HL-60 (cell line): ENCODE measurements around the gene SLC15A5.

Source experiments
- GABPA ChIP-seq: IDR thresholded peaks from 2 replicates; pipeline ENCODE4 v1.6.1; 2012; ENCODE audit warnings: low read depth
- POLR2AphosphoS5 ChIP-seq: IDR thresholded peaks from 2 replicates; pipeline ENCODE4 v1.6.1; 2012; ENCODE audit warnings: low read depth
- SPI1 ChIP-seq: IDR thresholded peaks from 2 replicates; pipeline ENCODE4 v1.6.1; 2012; ENCODE audit warnings: low read depth, mild to moderate bottlenecking, borderline replicate concordance
- TF ChIP-seq, protein P1 (sequence below): IDR thresholded peaks from one replicate; pipeline ENCODE4 v1.5.1; 2011; ENCODE audit warnings: low read length, control low read depth, inconsistent platforms; ENCODE audit not compliant: insufficient read depth
- TF ChIP-seq, protein P2 (sequence below): IDR thresholded peaks from 2 replicates; pipeline ENCODE4 v1.6.1; 2012; ENCODE audit warnings: low read depth; ENCODE audit not compliant: insufficient replicate concordance

DNA sequence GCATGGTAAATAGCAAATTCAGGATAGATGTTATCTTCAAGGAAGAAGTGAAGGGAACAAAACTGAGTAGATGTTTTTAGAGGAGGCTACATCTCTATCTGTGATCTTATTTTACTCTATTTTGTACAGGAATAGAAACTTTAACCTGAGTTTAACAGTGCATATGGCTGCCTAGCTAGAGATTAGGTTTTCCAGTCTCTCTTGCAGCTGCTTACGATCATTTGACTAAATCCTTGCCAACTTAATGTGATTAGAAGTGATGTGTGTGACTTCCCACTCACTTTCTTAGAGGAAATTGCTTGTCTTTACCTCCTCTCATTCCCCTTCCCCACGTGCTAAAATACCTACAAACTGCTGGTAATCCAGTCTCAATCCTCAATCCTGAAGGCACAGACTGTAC, 26.5 kb upstream of the SLC15A5 start:
- TF ChIP-seq, protein P1, sequence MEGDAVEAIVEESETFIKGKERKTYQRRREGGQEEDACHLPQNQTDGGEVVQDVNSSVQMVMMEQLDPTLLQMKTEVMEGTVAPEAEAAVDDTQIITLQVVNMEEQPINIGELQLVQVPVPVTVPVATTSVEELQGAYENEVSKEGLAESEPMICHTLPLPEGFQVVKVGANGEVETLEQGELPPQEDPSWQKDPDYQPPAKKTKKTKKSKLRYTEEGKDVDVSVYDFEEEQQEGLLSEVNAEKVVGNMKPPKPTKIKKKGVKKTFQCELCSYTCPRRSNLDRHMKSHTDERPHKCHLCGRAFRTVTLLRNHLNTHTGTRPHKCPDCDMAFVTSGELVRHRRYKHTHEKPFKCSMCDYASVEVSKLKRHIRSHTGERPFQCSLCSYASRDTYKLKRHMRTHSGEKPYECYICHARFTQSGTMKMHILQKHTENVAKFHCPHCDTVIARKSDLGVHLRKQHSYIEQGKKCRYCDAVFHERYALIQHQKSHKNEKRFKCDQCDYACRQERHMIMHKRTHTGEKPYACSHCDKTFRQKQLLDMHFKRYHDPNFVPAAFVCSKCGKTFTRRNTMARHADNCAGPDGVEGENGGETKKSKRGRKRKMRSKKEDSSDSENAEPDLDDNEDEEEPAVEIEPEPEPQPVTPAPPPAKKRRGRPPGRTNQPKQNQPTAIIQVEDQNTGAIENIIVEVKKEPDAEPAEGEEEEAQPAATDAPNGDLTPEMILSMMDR: no peak
- no peak for TF ChIP-seq POLR2AphosphoS5
- no peak for TF ChIP-seq GABPA
- TF ChIP-seq, protein P2, sequence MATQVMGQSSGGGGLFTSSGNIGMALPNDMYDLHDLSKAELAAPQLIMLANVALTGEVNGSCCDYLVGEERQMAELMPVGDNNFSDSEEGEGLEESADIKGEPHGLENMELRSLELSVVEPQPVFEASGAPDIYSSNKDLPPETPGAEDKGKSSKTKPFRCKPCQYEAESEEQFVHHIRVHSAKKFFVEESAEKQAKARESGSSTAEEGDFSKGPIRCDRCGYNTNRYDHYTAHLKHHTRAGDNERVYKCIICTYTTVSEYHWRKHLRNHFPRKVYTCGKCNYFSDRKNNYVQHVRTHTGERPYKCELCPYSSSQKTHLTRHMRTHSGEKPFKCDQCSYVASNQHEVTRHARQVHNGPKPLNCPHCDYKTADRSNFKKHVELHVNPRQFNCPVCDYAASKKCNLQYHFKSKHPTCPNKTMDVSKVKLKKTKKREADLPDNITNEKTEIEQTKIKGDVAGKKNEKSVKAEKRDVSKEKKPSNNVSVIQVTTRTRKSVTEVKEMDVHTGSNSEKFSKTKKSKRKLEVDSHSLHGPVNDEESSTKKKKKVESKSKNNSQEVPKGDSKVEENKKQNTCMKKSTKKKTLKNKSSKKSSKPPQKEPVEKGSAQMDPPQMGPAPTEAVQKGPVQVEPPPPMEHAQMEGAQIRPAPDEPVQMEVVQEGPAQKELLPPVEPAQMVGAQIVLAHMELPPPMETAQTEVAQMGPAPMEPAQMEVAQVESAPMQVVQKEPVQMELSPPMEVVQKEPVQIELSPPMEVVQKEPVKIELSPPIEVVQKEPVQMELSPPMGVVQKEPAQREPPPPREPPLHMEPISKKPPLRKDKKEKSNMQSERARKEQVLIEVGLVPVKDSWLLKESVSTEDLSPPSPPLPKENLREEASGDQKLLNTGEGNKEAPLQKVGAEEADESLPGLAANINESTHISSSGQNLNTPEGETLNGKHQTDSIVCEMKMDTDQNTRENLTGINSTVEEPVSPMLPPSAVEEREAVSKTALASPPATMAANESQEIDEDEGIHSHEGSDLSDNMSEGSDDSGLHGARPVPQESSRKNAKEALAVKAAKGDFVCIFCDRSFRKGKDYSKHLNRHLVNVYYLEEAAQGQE: no peak
- TF ChIP-seq SPI1: no peak
